Measurements from ENCODE around the gene HOXC5.
A peak's percentile ranks its signal among the peaks of the same experiment; 100 is the strongest.

Gene HOXC5

GRCh38 chr12:54051874-54052437 is 19.1 kb downstream of the HOXC5 start:
- H3K4me3 ChIP-seq (ENCODE audit: low read length), result no peak overlapping the region
- no peaks in the 10 kb centered on the region for H3K9me3 ChIP-seq (ENCODE audit: low read length)
- H3K27me3 ChIP-seq (ENCODE audit: insufficient read depth, low read length), result peaks cover 97% of the 10 kb centered on the region
- no peaks in the 10 kb centered on the region for H3K36me3 ChIP-seq (ENCODE audit: insufficient read depth, low read length)
- H3K4me1 ChIP-seq (ENCODE audit: insufficient read depth, low read length), result peaks cover 2% of the 10 kb centered on the region
- no peak overlapping the region for H2AFZ ChIP-seq (ENCODE audit: low read depth, low read length)

- Histone ChIP-seq H3K36me3 (ENCODE audit: insufficient read depth, low read length) (no peaks in the 10 kb centered on the region), H3K4me3 (ENCODE audit: low read length) (no peak overlapping the region), H2AFZ (ENCODE audit: low read depth, low read length) (no peak overlapping the region), H3K27me3 (ENCODE audit: insufficient read depth, low read length) (peaks cover 97% of the 10 kb centered on the region), H3K4me1 (ENCODE audit: insufficient read depth, low read length) (peaks cover 2% of the 10 kb centered on the region), H3K9me3 (ENCODE audit: low read length) (no peaks in the 10 kb centered on the region)
Measured at GRCh38 chr12:54052438-54053002, 19.7 kb downstream of the HOXC5 start.

GRCh38 chr12:54053003-54053750 is 20.3 kb downstream of the HOXC5 start:
- peaks cover 97% of the 10 kb centered on the region for H3K27me3 ChIP-seq (ENCODE audit: insufficient read depth, low read length)
- H3K4me3 ChIP-seq (ENCODE audit: low read length), result peak overlapping the region; percentile 40
- no peaks in the 10 kb centered on the region for H3K36me3 ChIP-seq (ENCODE audit: insufficient read depth, low read length)
- H2AFZ ChIP-seq (ENCODE audit: low read depth, low read length), result peak overlapping the region; percentile 68
- peaks cover 2% of the 10 kb centered on the region for H3K4me1 ChIP-seq (ENCODE audit: insufficient read depth, low read length)
- no peaks in the 10 kb centered on the region for H3K9me3 ChIP-seq (ENCODE audit: low read length)

- H3K27me3 ChIP-seq (ENCODE audit: insufficient read depth, low read length), result peaks cover 97% of the 10 kb centered on the region
Measured at GRCh38 chr12:54053751-54054741, 21.2 kb downstream of the HOXC5 start, which contains the start of gene HOXC4. Gene HOXC4 (plus strand): TSS chr12:54053835. CDS start chr12:54053923, 88 bp downstream.

GRCh38 chr12:54054742-54055194 is 21.9 kb downstream of the HOXC5 start:
- Histone ChIP-seq H3K4me1 (ENCODE audit: insufficient read depth, low read length) (peaks cover 2% of the 10 kb centered on the region), H3K36me3 (ENCODE audit: insufficient read depth, low read length) (no peaks in the 10 kb centered on the region), H2AFZ (ENCODE audit: low read depth, low read length) (no peak overlapping the region), H3K27me3 (ENCODE audit: insufficient read depth, low read length) (peaks cover 97% of the 10 kb centered on the region), H3K4me3 (ENCODE audit: low read length) (no peak overlapping the region), H3K9me3 (ENCODE audit: low read length) (no peaks in the 10 kb centered on the region)

More at GRCh38 chr12:54053751-54054741, 21.2 kb downstream of the HOXC5 start, which contains the start of gene HOXC4:
- Histone ChIP-seq H3K4me3 (ENCODE audit: low read length) (peak within 1 kb of the TSS; percentile 40), H3K9me3 (ENCODE audit: low read length) (no peaks in the 10 kb centered on the region), H3K4me1 (ENCODE audit: insufficient read depth, low read length) (peaks cover 2% of the 10 kb centered on the region), H2AFZ (ENCODE audit: low read depth, low read length) (peak within 1 kb of the TSS; percentile 68), H3K36me3 (ENCODE audit: insufficient read depth, low read length) (no peaks in the 10 kb centered on the region)

GRCh38 chr12:54055552-54055951 is 22.7 kb downstream of the HOXC5 start:
- H3K36me3 ChIP-seq (ENCODE audit: insufficient read depth, low read length), result no peaks in the 10 kb centered on the region
- no peak overlapping the region for H2AFZ ChIP-seq (ENCODE audit: low read depth, low read length)
- H3K27me3 ChIP-seq (ENCODE audit: insufficient read depth, low read length), result peaks cover 97% of the 10 kb centered on the region
- H3K4me1 ChIP-seq (ENCODE audit: insufficient read depth, low read length), result peaks cover 2% of the 10 kb centered on the region
- H3K4me3 ChIP-seq (ENCODE audit: low read length), result no peak overlapping the region
- H3K9me3 ChIP-seq (ENCODE audit: low read length), result no peaks in the 10 kb centered on the region

- Histone ChIP-seq H3K36me3 (ENCODE audit: insufficient read depth, low read length) (no peaks in the 10 kb centered on the region), H3K4me1 (ENCODE audit: insufficient read depth, low read length) (peaks cover 2% of the 10 kb centered on the region), H3K27me3 (ENCODE audit: insufficient read depth, low read length) (peaks cover 97% of the 10 kb centered on the region), H2AFZ (ENCODE audit: low read depth, low read length) (no peak overlapping the region), H3K4me3 (ENCODE audit: low read length) (no peak overlapping the region), H3K9me3 (ENCODE audit: low read length) (peaks cover 2% of the 10 kb centered on the region)
Measured at GRCh38 chr12:54056110-54056509, 23.3 kb downstream of the HOXC5 start.

GRCh38 chr12:54058128-54058768 is 25.4 kb downstream of the HOXC5 start:
- no peak overlapping the region for H2AFZ ChIP-seq (ENCODE audit: low read depth, low read length)
- peaks cover 2% of the 10 kb centered on the region for H3K9me3 ChIP-seq (ENCODE audit: low read length)
- H3K27me3 ChIP-seq (ENCODE audit: insufficient read depth, low read length), result peaks cover 97% of the 10 kb centered on the region
- H3K36me3 ChIP-seq (ENCODE audit: insufficient read depth, low read length), result no peaks in the 10 kb centered on the region
- H3K4me1 ChIP-seq (ENCODE audit: insufficient read depth, low read length), result peaks cover 2% of the 10 kb centered on the region
- H3K4me3 ChIP-seq (ENCODE audit: low read length), result no peak overlapping the region

- Histone ChIP-seq H3K4me1 (ENCODE audit: insufficient read depth, low read length) (no peaks in the 10 kb centered on the region), H2AFZ (ENCODE audit: low read depth, low read length) (no peak overlapping the region), H3K4me3 (ENCODE audit: low read length) (no peak overlapping the region), H3K27me3 (ENCODE audit: insufficient read depth, low read length) (peaks cover 92% of the 10 kb centered on the region), H3K9me3 (ENCODE audit: low read length) (peaks cover 2% of the 10 kb centered on the region), H3K36me3 (ENCODE audit: insufficient read depth, low read length) (no peaks in the 10 kb centered on the region)
Measured at GRCh38 chr12:54059668-54060067, 26.8 kb downstream of the HOXC5 start.

GRCh38 chr12:54060174-54060974 is 27.5 kb downstream of the HOXC5 start:
- Histone ChIP-seq H3K9me3 (ENCODE audit: low read length) (peaks cover 2% of the 10 kb centered on the region), H3K4me1 (ENCODE audit: insufficient read depth, low read length) (no peaks in the 10 kb centered on the region), H3K27me3 (ENCODE audit: insufficient read depth, low read length) (peaks cover 86% of the 10 kb centered on the region), H2AFZ (ENCODE audit: low read depth, low read length) (no peak overlapping the region), H3K4me3 (ENCODE audit: low read length) (no peak overlapping the region), H3K36me3 (ENCODE audit: insufficient read depth, low read length) (no peaks in the 10 kb centered on the region)

- peaks cover 2% of the 10 kb centered on the region for H3K9me3 ChIP-seq (ENCODE audit: low read length)
Measured at GRCh38 chr12:54060975-54061778, 28.3 kb downstream of the HOXC5 start.

More at GRCh38 chr12:54060975-54061778, 28.3 kb downstream of the HOXC5 start:
- Histone ChIP-seq H2AFZ (ENCODE audit: low read depth, low read length) (no peak overlapping the region), H3K27me3 (ENCODE audit: insufficient read depth, low read length) (peaks cover 86% of the 10 kb centered on the region), H3K36me3 (ENCODE audit: insufficient read depth, low read length) (no peaks in the 10 kb centered on the region), H3K4me3 (ENCODE audit: low read length) (no peak overlapping the region), H3K4me1 (ENCODE audit: insufficient read depth, low read length) (no peaks in the 10 kb centered on the region)
